Retinal pigment epithelial cell (primary cell): ENCODE results near the gene TRIM2.

Source experiments
- DNase-seq: peaks from one replicate; pipeline ENCODE4 v3.0.0-alpha.2; 2010; ENCODE audit warnings: low read depth
- H3K4me3 ChIP-seq: 2 replicates; pipeline ENCODE4 v1.5.1; 2011; ENCODE audit warnings: mild to moderate bottlenecking, low read length, control low read depth, moderate library complexity
- CTCF ChIP-seq: conservative IDR thresholded peaks from 2 replicates; pipeline ENCODE4 v1.5.1; 2011; ENCODE audit warnings: low read depth, low read length, control low read depth, inconsistent platforms

Gene TRIM2

GRCh38 chr4:153246446-153247115 lies 42.3 kb downstream of the TRIM2 start:
- no peak for DNase-seq
- TF ChIP-seq CTCF: no peak
- no peak overlapping the region for H3K4me3 ChIP-seq

GRCh38 chr4:153247116-153247490 lies 42.9 kb downstream of the TRIM2 start:
- DNase-seq: no peak
- no peak for TF ChIP-seq CTCF
- H3K4me3 ChIP-seq: no peak overlapping the region

GRCh38 chr4:153248641-153249198 lies 44.5 kb downstream of the TRIM2 start:
- no peak for TF ChIP-seq CTCF
- peak overlapping the region; percentile 72 for H3K4me3 ChIP-seq
- DNase-seq: no peak

- DNase-seq: peak; percentile 37
- peak overlapping the region; percentile 72 for H3K4me3 ChIP-seq
- TF ChIP-seq CTCF: no peak
These were observed 45.2 kb downstream of the TRIM2 start for GRCh38 chr4:153249199-153250041.

- DNase-seq: no peak
- H3K4me3 ChIP-seq: no peak overlapping the region
- no peak for TF ChIP-seq CTCF
These were observed 47.9 kb downstream of the TRIM2 start for GRCh38 chr4:153252122-153252521.

- TF ChIP-seq CTCF: no peak
- no peak for DNase-seq
- H3K4me3 ChIP-seq: no peak overlapping the region
These were observed 51.0 kb downstream of the TRIM2 start for GRCh38 chr4:153255233-153255632.

GRCh38 chr4:153257151-153257620 lies 52.9 kb downstream of the TRIM2 start:
- peak overlapping the region; percentile 33 for H3K4me3 ChIP-seq
- peak; percentile 34 for DNase-seq
- no peak for TF ChIP-seq CTCF
